ENCODE results near the gene CDC27. TPM values are rescaled to one million over a fixed set of nuclear protein-coding genes. Genes with fewer than 3 reads are reported as not detected.

The CDC27 gene
- total RNA-seq, 1 experiment from 2014 or later, result 92.6 TPM

GRCh38 chr17:47231866-47232265 lies 42.8 kb upstream of the CDC27 start:
- H3K27me3 Mint-ChIP-seq (ENCODE audit: insufficient read depth, unreplicated experiment), result peaks cover 4% of the 10 kb centered on the region
- no TSS peak for BruUV-seq (replicated peaks)
- no peak overlapping the region for H3K4me3 Mint-ChIP-seq (ENCODE audit: unreplicated experiment)
- peaks cover 16% of the 10 kb centered on the region for H3K4me1 Mint-ChIP-seq (ENCODE audit: low read depth, unreplicated experiment)
- TF ChIP-seq CTCF (IDR thresholded peaks at IDR 0.05; ENCODE audit: insufficient read depth in 1 of 2, low read depth in 1 of 2, low read length in 1 of 2, severe bottlenecking in 1 of 2, unreplicated experiment in 1 of 2), result no peak
- DNase-seq, result no peak
- H3K4me3 ChIP-seq (ENCODE audit: low read depth, low read length), result no peak overlapping the region
- peaks cover 4% of the 10 kb centered on the region; the same call in 1 of the 2 replicates for H3K4me1 ChIP-seq
- no peaks in the 10 kb centered on the region for H3K36me3 Mint-ChIP-seq (ENCODE audit: insufficient read depth, unreplicated experiment)
- intact Hi-C loops (cut with micrococcal nuclease; ENCODE audit: unreplicated experiment), result no loop called here
- no peaks in the 10 kb centered on the region for H3K9me3 ChIP-seq
- H3K27me3 ChIP-seq (replicated peaks; ENCODE audit: control insufficient read depth, insufficient read depth, low read length), result no peaks in the 10 kb centered on the region
- no peak overlapping the region for H3K27ac Mint-ChIP-seq (ENCODE audit: unreplicated experiment)
- no peaks in the 10 kb centered on the region for H3K36me3 ChIP-seq (ENCODE audit: control insufficient read depth, insufficient read depth, low read length)
- ChIA-PET POLR2A (interaction anchor here (1.0 kb wide), 1 partner anchor 92 kb away, joined by 3 read pairs; the partner anchor contains the start of gene EFCAB13), CTCF (no interaction called here)
- no peaks in the 10 kb centered on the region for H3K9me3 Mint-ChIP-seq (ENCODE audit: unreplicated experiment)

- DNase-seq, result no peak
- no peaks in the 10 kb centered on the region for H3K36me3 ChIP-seq (ENCODE audit: control insufficient read depth, insufficient read depth, low read length)
- intact Hi-C loops (cut with micrococcal nuclease; ENCODE audit: unreplicated experiment), result no loop called here
- H3K4me1 ChIP-seq, result peaks cover 4% of the 10 kb centered on the region; the same call in 1 of the 2 replicates
- H3K27me3 ChIP-seq (replicated peaks; ENCODE audit: control insufficient read depth, insufficient read depth, low read length), result no peaks in the 10 kb centered on the region
- ChIA-PET CTCF (interaction anchor here (2.5 kb wide), 1 partner anchor 84 kb away, joined by 10 read pairs; no protein-coding TSS in a partner anchor), POLR2A (interaction anchor here (1.0 kb wide), 1 partner anchor 93 kb away, joined by 3 read pairs; the partner anchor contains the start of gene EFCAB13)
- no peaks in the 10 kb centered on the region for H3K9me3 Mint-ChIP-seq (ENCODE audit: unreplicated experiment)
- no peak overlapping the region for H3K4me3 Mint-ChIP-seq (ENCODE audit: unreplicated experiment)
- peaks cover 4% of the 10 kb centered on the region for H3K27me3 Mint-ChIP-seq (ENCODE audit: insufficient read depth, unreplicated experiment)
- no peaks in the 10 kb centered on the region for H3K9me3 ChIP-seq
- no peak overlapping the region for H3K27ac Mint-ChIP-seq (ENCODE audit: unreplicated experiment)
- peaks cover 16% of the 10 kb centered on the region for H3K4me1 Mint-ChIP-seq (ENCODE audit: low read depth, unreplicated experiment)
- H3K36me3 Mint-ChIP-seq (ENCODE audit: insufficient read depth, unreplicated experiment), result no peaks in the 10 kb centered on the region
- TF ChIP-seq CTCF (IDR thresholded peaks at IDR 0.05; ENCODE audit: insufficient read depth in 1 of 2, low read depth in 1 of 2, low read length in 1 of 2, severe bottlenecking in 1 of 2, unreplicated experiment in 1 of 2), result no peak
- no TSS peak for BruUV-seq (replicated peaks)
- H3K4me3 ChIP-seq (ENCODE audit: low read depth, low read length), result no peak overlapping the region
Observed at GRCh38 chr17:47231334-47231733, 42.2 kb upstream of the CDC27 start.

- Mint-ChIP-seq H3K27me3 (ENCODE audit: insufficient read depth, unreplicated experiment) (peaks cover 4% of the 10 kb centered on the region), H3K4me3 (ENCODE audit: unreplicated experiment) (no peak overlapping the region), H3K27ac (ENCODE audit: unreplicated experiment) (no peak overlapping the region), H3K4me1 (ENCODE audit: low read depth, unreplicated experiment) (peaks cover 16% of the 10 kb centered on the region), H3K9me3 (ENCODE audit: unreplicated experiment) (no peaks in the 10 kb centered on the region), H3K36me3 (ENCODE audit: insufficient read depth, unreplicated experiment) (no peaks in the 10 kb centered on the region)
- Histone ChIP-seq H3K27me3 (replicated peaks; ENCODE audit: control insufficient read depth, insufficient read depth, low read length) (no peaks in the 10 kb centered on the region), H3K4me3 (ENCODE audit: low read depth, low read length) (no peak overlapping the region), H3K9me3 (no peaks in the 10 kb centered on the region), H3K4me1 (peaks cover 4% of the 10 kb centered on the region; the same call in 1 of the 2 replicates), H3K36me3 (ENCODE audit: control insufficient read depth, insufficient read depth, low read length) (no peaks in the 10 kb centered on the region)
- ChIA-PET CTCF (interaction anchor here (2.5 kb wide), 1 partner anchor 84 kb away, joined by 10 read pairs; no protein-coding TSS in a partner anchor), POLR2A (interaction anchor here (1.0 kb wide), 1 partner anchor 93 kb away, joined by 3 read pairs; the partner anchor contains the start of gene EFCAB13)
- intact Hi-C loops (cut with micrococcal nuclease; ENCODE audit: unreplicated experiment), result no loop called here
- no peak for TF ChIP-seq CTCF (IDR thresholded peaks at IDR 0.05; ENCODE audit: insufficient read depth in 1 of 2, low read depth in 1 of 2, low read length in 1 of 2, severe bottlenecking in 1 of 2, unreplicated experiment in 1 of 2)
- DNase-seq, result no peak
- no TSS peak for BruUV-seq (replicated peaks)
Observed at GRCh38 chr17:47230864-47231263, 41.8 kb upstream of the CDC27 start.

Data from Caco-2 (cell line).